Heart left ventricle (tissue), 13 donors: ENCODE results near the gene DENND1B.

Experiments
- CTCF ChIP-seq, 12 donors: fragments of 200-600 bp; sonication (generic) in 4 of 12; IDR thresholded peaks; one replicate each; pipeline versions ENCODE4 v1.5.0 to v1.8.0; 2018 to 2022; ENCODE audit warnings: antibody characterized with exemption in 12 of 12, mild to moderate bottlenecking in 5 of 12
- POLR2A ChIP-seq, 2 donors: fragments of 450-650 bp; IDR thresholded peaks; one replicate each; pipeline ENCODE4 v1.6.1; 2017; ENCODE audit warnings: antibody characterized with exemption in 2 of 2, mild to moderate bottlenecking in 2 of 2, moderate library complexity in 2 of 2
- donor health status: ischemic (EF 13 %, LVEDD 7.1; RV severe dilation, severe dysfunction).
- donor health status: DM: no; HTN: yes; CAD: no.
- donor health status: DM: no; HTN: no; CAD: no.
- donor health status: ischemic (EF 25% LVEDD 6.9; RV normal size, moderate dysfunction).
- donor health status: ischemic (EF 25% LVEDD 5.7; RV mildly dilated, moderate dysfunction).
- donor health status: ischemic (EF 35%, LVEDD 5.7; RV mildly dilated, moderate dysfunction).
- donor health status: nonischemic (EF 11% LVEDD 7.7; RV severe dilation, severe dysfunction).
- donor health status: DM: yes; HTN: yes; CAD: no.
- donor health status: PGD.
- donor health status: ischemic (EF 29% LVEDD 5.4; RV normal size, mild dysfunction).
- donor health status: nonischemic (EF 23%, LVEDD 6.1; RV moderate dilation, normal function).

GRCh38 chr1:197738927-197739326 is 36.4 kb downstream of the DENND1B start:
- TF ChIP-seq CTCF (IDR thresholded peaks at IDR 0.05) = no peak
- TF ChIP-seq POLR2A (IDR thresholded peaks at IDR 0.05) = no peak
